HG03442 (cell line): ENCODE measurements around the gene LRIT3.

Experiments
- ATAC-seq: cut with Tn5 transposase; IDR thresholded peaks from one replicate; pipeline ENCODE4 v1.9.1; 2021; ENCODE audit warnings: mild to moderate bottlenecking, moderate library complexity; ENCODE audit not compliant: unreplicated experiment

Gene LRIT3

GRCh38 chr4:109902559-109903251 is 54.8 kb downstream of the LRIT3 start:
- ATAC-seq = no peak

GRCh38 chr4:109908731-109909130 is 60.8 kb downstream of the LRIT3 start:
- no peak for ATAC-seq

- no peak for ATAC-seq
These were observed 62.3 kb downstream of the LRIT3 start for GRCh38 chr4:109910256-109910655.

GRCh38 chr4:109912706-109913595 is 65.0 kb downstream of the LRIT3 start, which contains the start of gene EGF:
Gene EGF (plus strand): TSS chr4:109912883. CDS start chr4:109913336, 453 bp downstream.
- no peak for ATAC-seq

GRCh38 chr4:109913596-109914241 is 65.8 kb downstream of the LRIT3 start:
- ATAC-seq = no peak

GRCh38 chr4:109914322-109914721 is 66.4 kb downstream of the LRIT3 start:
- ATAC-seq = no peak

GRCh38 chr4:109915385-109916026 is 67.6 kb downstream of the LRIT3 start:
- ATAC-seq = no peak

- peak; percentile 39 for ATAC-seq
These were observed 68.1 kb downstream of the LRIT3 start for GRCh38 chr4:109916027-109916409.

GRCh38 chr4:109921384-109921808 is 73.5 kb downstream of the LRIT3 start:
- no peak for ATAC-seq
